Mesothelial cell of epicardium (in vitro differentiated cells): Measurements from ENCODE around the gene TSPAN7. TPM values are rescaled to one million over a fixed set of nuclear protein-coding genes. Genes with fewer than 3 reads are reported as not detected.

Source experiments
- DNase-seq, 2 experiments: peaks; one replicate each; pipeline ENCODE4 v3.0.0; 2021; ENCODE audit warnings: low spot score in 2 of 2; ENCODE audit not compliant: unreplicated experiment in 2 of 2
- H3K27ac Mint-ChIP-seq: 2 replicates; pipeline ENCODE4 v1.8.0; 2021; ENCODE audit warnings: mixed read lengths
- H3K27me3 Mint-ChIP-seq: 2 replicates; pipeline ENCODE4 v1.8.0; 2021; ENCODE audit warnings: low read depth, mixed read lengths
- H3K36me3 Mint-ChIP-seq: 2 replicates; pipeline ENCODE4 v1.8.0; 2021; ENCODE audit warnings: mixed read lengths
- H3K4me1 Mint-ChIP-seq: 2 replicates; pipeline ENCODE4 v1.8.0; 2021; ENCODE audit warnings: mixed read lengths
- H3K4me3 Mint-ChIP-seq: 2 replicates; pipeline ENCODE4 v1.8.0; 2021; ENCODE audit warnings: mild to moderate bottlenecking, moderate library complexity, mixed read lengths
- H3K9me3 Mint-ChIP-seq: 2 replicates; pipeline ENCODE4 v1.8.0; 2021; ENCODE audit warnings: mixed read lengths
- CTCF ChIP-seq: fragments of 200-600 bp; sonication (generic); IDR thresholded peaks from one replicate; pipeline ENCODE4 v1.5.0; 2021; ENCODE audit warnings: antibody characterized with exemption; ENCODE audit not compliant: unreplicated experiment
- total RNA-seq: library from RNA; stranded (reverse); gene quantifications from 3 replicates; pipeline ENCODE4 v1.2.1, GENCODE V29; 2021

Gene TSPAN7
- total RNA-seq, 1 donor from 2014 or later = 10.1 TPM

- Mint-ChIP-seq H3K27ac (no peak overlapping the region), H3K27me3 (peaks cover 5% of the 10 kb centered on the region), H3K36me3 (no peaks in the 10 kb centered on the region), H3K9me3 (peaks cover 28% of the 10 kb centered on the region), H3K4me1 (no peaks in the 10 kb centered on the region), H3K4me3 (no peak overlapping the region)
- TF ChIP-seq CTCF = no peak
- no peak for DNase-seq
Observed at GRCh38 chrX:38574858-38575257, 13.5 kb downstream of the TSPAN7 start.

- peaks cover 5% of the 10 kb centered on the region for H3K27me3 Mint-ChIP-seq
- no peaks in the 10 kb centered on the region for H3K4me1 Mint-ChIP-seq
- H3K9me3 Mint-ChIP-seq = peaks cover 32% of the 10 kb centered on the region
Observed at GRCh38 chrX:38575888-38576287, 14.5 kb downstream of the TSPAN7 start.

GRCh38 chrX:38577738-38578137 lies 16.4 kb downstream of the TSPAN7 start:
- Mint-ChIP-seq H3K27me3 (no peaks in the 10 kb centered on the region), H3K9me3 (peaks cover 35% of the 10 kb centered on the region), H3K36me3 (no peaks in the 10 kb centered on the region), H3K27ac (no peak overlapping the region), H3K4me1 (no peaks in the 10 kb centered on the region), H3K4me3 (no peak overlapping the region)
- no peak for DNase-seq
- no peak for TF ChIP-seq CTCF

More at GRCh38 chrX:38575888-38576287, 14.5 kb downstream of the TSPAN7 start:
- H3K36me3 Mint-ChIP-seq = no peaks in the 10 kb centered on the region
- no peak overlapping the region for H3K4me3 Mint-ChIP-seq
- no peak overlapping the region for H3K27ac Mint-ChIP-seq
- no peak for DNase-seq
- TF ChIP-seq CTCF = no peak

- Mint-ChIP-seq H3K9me3 (peaks cover 39% of the 10 kb centered on the region), H3K4me3 (no peak overlapping the region), H3K36me3 (no peaks in the 10 kb centered on the region), H3K27me3 (no peaks in the 10 kb centered on the region), H3K27ac (no peak overlapping the region), H3K4me1 (no peaks in the 10 kb centered on the region)
- DNase-seq = no peak
- TF ChIP-seq CTCF = no peak
Observed at GRCh38 chrX:38578167-38578566, 16.8 kb downstream of the TSPAN7 start.

GRCh38 chrX:38583181-38583580 lies 21.8 kb downstream of the TSPAN7 start:
- peaks cover 39% of the 10 kb centered on the region for H3K9me3 Mint-ChIP-seq
- no peak overlapping the region for H3K4me3 Mint-ChIP-seq
- no peak overlapping the region for H3K27ac Mint-ChIP-seq
- no peaks in the 10 kb centered on the region for H3K4me1 Mint-ChIP-seq
- no peak for TF ChIP-seq CTCF
- H3K36me3 Mint-ChIP-seq = no peaks in the 10 kb centered on the region
- peaks cover 3% of the 10 kb centered on the region for H3K27me3 Mint-ChIP-seq
- no peak for DNase-seq

- no peak for TF ChIP-seq CTCF
- H3K4me3 Mint-ChIP-seq = no peak overlapping the region
- H3K36me3 Mint-ChIP-seq = peaks cover 3% of the 10 kb centered on the region
- peaks cover 45% of the 10 kb centered on the region for H3K9me3 Mint-ChIP-seq
- H3K4me1 Mint-ChIP-seq = no peaks in the 10 kb centered on the region
- no peak for DNase-seq
- no peak overlapping the region for H3K27ac Mint-ChIP-seq
- no peaks in the 10 kb centered on the region for H3K27me3 Mint-ChIP-seq
Observed at GRCh38 chrX:38594434-38594833, 33.1 kb downstream of the TSPAN7 start.
